Measurements from ENCODE around the gene SPINT2. TPM values are rescaled to one million over a fixed set of nuclear protein-coding genes. Genes with fewer than 3 reads are reported as not detected.
"Not testable (repeated sequence)": the region's sequence is repeated elsewhere in the genome, so short reads cannot be mapped to it uniquely, and the experiment has no call there.

The SPINT2 gene, protein sequence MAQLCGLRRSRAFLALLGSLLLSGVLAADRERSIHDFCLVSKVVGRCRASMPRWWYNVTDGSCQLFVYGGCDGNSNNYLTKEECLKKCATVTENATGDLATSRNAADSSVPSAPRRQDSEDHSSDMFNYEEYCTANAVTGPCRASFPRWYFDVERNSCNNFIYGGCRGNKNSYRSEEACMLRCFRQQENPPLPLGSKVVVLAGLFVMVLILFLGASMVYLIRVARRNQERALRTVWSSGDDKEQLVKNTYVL
- polyA plus RNA-seq (ENCODE audit: insufficient read length in 3 of 3): 100 to 1,000 TPM; 289 to 347 (median 320) TPM
- long read RNA-seq, donor 1, transcript SPINT2-201 (7 exons, 1,802 nt): major isoform, 108 of 220 reads
- long read RNA-seq, donor 1, partial matches to known transcripts: 99 of 220 reads
- long read RNA-seq, donor 1, other reads (novel, unspliced or antisense): 10 of 220 reads
- long read RNA-seq, donor 2, transcript SPINT2-201 (7 exons, 1,802 nt): major isoform, 112 of 184 reads
- long read RNA-seq, donor 2, transcript SPINT2-202 (6 exons, 1,367 nt): minor isoform, 6 of 184 reads
- long read RNA-seq, donor 2, transcript SPINT2-208 (3 exons, 580 nt): minor isoform, 5 of 184 reads
- long read RNA-seq, donor 2, partial matches to known transcripts: 52 of 184 reads
- long read RNA-seq, donor 2, other reads (novel, unspliced or antisense): 8 of 184 reads
- long read RNA-seq, donor 3, transcript SPINT2-208 (3 exons, 580 nt): minor isoform, 6 of 310 reads
- long read RNA-seq, donor 3, transcript SPINT2-201 (7 exons, 1,802 nt): major isoform, 238 of 310 reads
- long read RNA-seq, donor 3, partial matches to known transcripts: 50 of 310 reads
- long read RNA-seq, donor 3, other reads (novel, unspliced or antisense): 13 of 310 reads
- long read RNA-seq, donor 4, transcript SPINT2-201 (7 exons, 1,802 nt): major isoform, 151 of 215 reads
- long read RNA-seq, donor 4, partial matches to known transcripts: 56 of 215 reads
- long read RNA-seq, donor 4, other reads (novel, unspliced or antisense): 0 of 215 reads
- long read RNA-seq, donor 5, transcript SPINT2-208 (3 exons, 580 nt): minor isoform, 5 of 381 reads
- long read RNA-seq, donor 5, transcript SPINT2-201 (7 exons, 1,802 nt): major isoform, 256 of 381 reads
- long read RNA-seq, donor 5, transcript SPINT2-202 (6 exons, 1,367 nt): minor isoform, 8 of 381 reads
- long read RNA-seq, donor 5, partial matches to known transcripts: 85 of 381 reads
- long read RNA-seq, donor 5, other reads (novel, unspliced or antisense): 24 of 381 reads
- long read RNA-seq, donor 6, transcript SPINT2-202 (6 exons, 1,367 nt): minor isoform, 5 of 258 reads
- long read RNA-seq, donor 6, transcript SPINT2-208 (3 exons, 580 nt): minor isoform, 7 of 258 reads
- long read RNA-seq, donor 6, transcript SPINT2-201 (7 exons, 1,802 nt): major isoform, 133 of 258 reads
- long read RNA-seq, donor 6, partial matches to known transcripts: 95 of 258 reads
- long read RNA-seq, donor 6, other reads (novel, unspliced or antisense): 15 of 258 reads
- long read RNA-seq, donor 7, transcript SPINT2-202 (6 exons, 1,367 nt): minor isoform, 6 of 228 reads
- long read RNA-seq, donor 7, transcript SPINT2-201 (7 exons, 1,802 nt): major isoform, 173 of 228 reads
- long read RNA-seq, donor 7, partial matches to known transcripts: 32 of 228 reads
- long read RNA-seq, donor 7, other reads (novel, unspliced or antisense): 12 of 228 reads
- long read RNA-seq, donor 8, transcript SPINT2-201 (7 exons, 1,802 nt): major isoform, 278 of 390 reads
- long read RNA-seq, donor 8, transcript SPINT2-208 (3 exons, 580 nt): minor isoform, 9 of 390 reads
- long read RNA-seq, donor 8, partial matches to known transcripts: 76 of 390 reads
- long read RNA-seq, donor 8, other reads (novel, unspliced or antisense): 21 of 390 reads
- long read RNA-seq, donor 9, transcript SPINT2-202 (6 exons, 1,367 nt): minor isoform, 6 of 198 reads
- long read RNA-seq, donor 9, transcript SPINT2-201 (7 exons, 1,802 nt): major isoform, 153 of 198 reads
- long read RNA-seq, donor 9, partial matches to known transcripts: 37 of 198 reads
- long read RNA-seq, donor 9, other reads (novel, unspliced or antisense): 0 of 198 reads
- long read RNA-seq, donor 10, transcript SPINT2-202 (6 exons, 1,367 nt): minor isoform, 6 of 207 reads
- long read RNA-seq, donor 10, transcript SPINT2-208 (3 exons, 580 nt): minor isoform, 5 of 207 reads
- long read RNA-seq, donor 10, transcript SPINT2-201 (7 exons, 1,802 nt): major isoform, 149 of 207 reads
- long read RNA-seq, donor 10, partial matches to known transcripts: 46 of 207 reads
- long read RNA-seq, donor 10, other reads (novel, unspliced or antisense): 0 of 207 reads
- long read RNA-seq, donor 11, transcript SPINT2-201 (7 exons, 1,802 nt): major isoform, 101 of 143 reads
- long read RNA-seq, donor 11, partial matches to known transcripts: 20 of 143 reads
- long read RNA-seq, donor 11, other reads (novel, unspliced or antisense): 18 of 143 reads
- long read RNA-seq, donor 12, transcript SPINT2-201 (7 exons, 1,802 nt): major isoform, 71 of 154 reads
- long read RNA-seq, donor 12, partial matches to known transcripts: 60 of 154 reads
- long read RNA-seq, donor 12, other reads (novel, unspliced or antisense): 21 of 154 reads
- long read RNA-seq, donor 13, transcript SPINT2-201 (7 exons, 1,802 nt): major isoform, 276 of 531 reads
- long read RNA-seq, donor 13, transcript SPINT2-202 (6 exons, 1,367 nt): minor isoform, 7 of 531 reads
- long read RNA-seq, donor 13, transcript SPINT2-208 (3 exons, 580 nt): minor isoform, 10 of 531 reads
- long read RNA-seq, donor 13, partial matches to known transcripts: 202 of 531 reads
- long read RNA-seq, donor 13, other reads (novel, unspliced or antisense): 35 of 531 reads
- long read RNA-seq, donor 14, transcript SPINT2-202 (6 exons, 1,367 nt): minor isoform, 6 of 248 reads
- long read RNA-seq, donor 14, transcript SPINT2-208 (3 exons, 580 nt): minor isoform, 5 of 248 reads
- long read RNA-seq, donor 14, transcript SPINT2-201 (7 exons, 1,802 nt): major isoform, 146 of 248 reads
- long read RNA-seq, donor 14, partial matches to known transcripts: 75 of 248 reads
- long read RNA-seq, donor 14, other reads (novel, unspliced or antisense): 16 of 248 reads
- long read RNA-seq, donor 15, transcript SPINT2-201 (7 exons, 1,802 nt): major isoform, 70 of 82 reads
- long read RNA-seq, donor 15, partial matches to known transcripts: 9 of 82 reads
- long read RNA-seq, donor 15, other reads (novel, unspliced or antisense): 0 of 82 reads
- long read RNA-seq, donor 16, transcript SPINT2-201 (7 exons, 1,802 nt): major isoform, 357 of 636 reads
- long read RNA-seq, donor 16, transcript SPINT2-208 (3 exons, 580 nt): minor isoform, 5 of 636 reads
- long read RNA-seq, donor 16, partial matches to known transcripts: 216 of 636 reads
- long read RNA-seq, donor 16, other reads (novel, unspliced or antisense): 51 of 636 reads

DNA sequence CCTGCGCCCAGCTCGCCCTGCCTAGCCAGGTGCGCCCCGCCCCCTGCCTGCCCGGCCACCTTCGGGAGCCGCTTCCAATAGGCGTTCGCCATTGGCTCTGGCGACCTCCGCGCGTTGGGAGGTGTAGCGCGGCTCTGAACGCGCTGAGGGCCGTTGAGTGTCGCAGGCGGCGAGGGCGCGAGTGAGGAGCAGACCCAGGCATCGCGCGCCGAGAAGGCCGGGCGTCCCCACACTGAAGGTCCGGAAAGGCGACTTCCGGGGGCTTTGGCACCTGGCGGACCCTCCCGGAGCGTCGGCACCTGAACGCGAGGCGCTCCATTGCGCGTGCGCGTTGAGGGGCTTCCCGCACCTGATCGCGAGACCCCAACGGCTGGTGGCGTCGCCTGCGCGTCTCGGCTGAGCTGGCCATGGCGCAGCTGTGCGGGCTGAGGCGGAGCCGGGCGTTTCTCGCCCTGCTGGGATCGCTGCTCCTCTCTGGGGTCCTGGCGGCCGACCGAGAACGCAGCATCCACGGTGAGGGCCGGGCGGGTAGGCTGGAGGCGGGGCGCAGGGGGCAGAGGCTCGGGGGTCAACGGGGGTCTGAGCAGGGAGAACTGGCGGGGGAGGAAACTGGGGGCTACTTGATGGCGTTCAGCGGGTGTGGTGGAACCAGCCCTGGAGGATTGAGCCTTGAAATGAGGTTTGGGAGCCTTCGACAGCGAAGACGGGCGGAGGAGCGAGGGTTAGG, at the start of gene SPINT2:
SPINT2 (plus strand) TSS at position 88 of the 727 bp plus-strand sequence; CDS start at position 408, 320 bp downstream.
- DNase-seq (ENCODE audit: extremely low read depth in 1 of 11, low read depth in 9 of 11, low spot score in 4 of 11): peak in 3 of 11 donors; percentile 41 to 68 (median 66)

DNA sequence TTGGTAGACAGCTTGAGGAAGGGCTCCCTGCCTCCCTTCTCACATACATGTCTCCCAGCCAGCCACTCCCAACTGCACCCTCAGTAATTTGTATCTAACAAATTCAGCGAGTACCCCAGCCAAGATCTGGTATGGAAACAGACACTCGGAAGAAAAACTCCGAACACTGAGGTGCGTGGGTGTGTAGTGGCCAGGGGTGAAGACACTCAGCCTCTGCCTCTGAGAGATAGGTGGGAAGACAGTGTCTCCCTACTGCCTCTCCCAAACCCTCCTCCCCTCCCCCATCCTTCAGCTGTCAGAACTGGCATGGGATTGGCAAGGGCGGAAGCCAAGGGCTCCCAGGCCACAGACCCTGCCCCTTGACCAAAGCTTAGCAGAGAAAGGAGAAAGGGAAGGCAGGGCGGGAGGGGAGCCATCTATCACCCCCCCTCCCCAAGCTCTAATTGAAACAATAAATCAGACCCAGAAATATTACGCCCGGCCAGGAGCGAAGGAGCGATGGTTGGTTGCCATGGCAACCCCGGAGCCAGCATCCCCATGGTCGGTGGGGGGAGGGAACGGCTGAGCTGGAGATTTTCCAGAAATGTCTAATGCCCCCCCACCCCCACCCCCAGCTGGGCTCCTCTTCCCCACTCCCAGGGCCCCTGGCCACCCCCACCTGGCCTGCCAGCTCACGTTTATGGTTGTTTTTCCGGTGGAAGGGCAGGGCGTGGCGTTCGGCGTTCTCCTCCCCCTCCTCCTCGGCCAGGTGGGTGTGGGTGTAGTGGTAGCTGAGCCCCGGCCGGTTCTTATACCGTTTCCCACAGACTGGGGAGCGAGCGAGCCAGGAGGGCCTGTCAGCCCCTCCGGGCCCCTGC, 47.4 kb upstream of the SPINT2 start:
- no peak for DNase-seq (ENCODE audit: extremely low read depth in 1 of 11, low read depth in 9 of 11, low spot score in 4 of 11)

- no peak for DNase-seq (ENCODE audit: extremely low read depth in 1 of 11, low read depth in 9 of 11, low spot score in 4 of 11)
Measured at GRCh38 chr19:38218204-38218603, 46.2 kb upstream of the SPINT2 start.

DNA sequence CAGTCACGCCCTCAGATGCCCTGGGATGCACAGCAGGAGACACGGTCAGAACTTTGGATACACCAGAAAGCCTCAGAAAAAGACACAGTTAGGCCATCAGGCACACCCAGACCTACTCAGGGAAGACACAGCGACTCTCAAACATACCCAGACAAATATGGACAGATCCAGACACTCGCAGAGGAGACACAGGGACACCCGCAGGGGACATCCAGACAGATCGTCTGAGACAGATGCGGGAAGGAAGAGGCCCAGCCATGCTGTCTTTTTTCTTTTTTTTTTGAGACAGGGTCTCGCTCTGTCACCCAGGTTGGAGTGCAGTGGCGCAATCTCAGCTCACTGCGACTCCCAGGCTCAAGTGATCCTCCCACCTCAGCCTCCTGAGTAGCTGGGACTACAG, 45.2 kb upstream of the SPINT2 start:
- DNase-seq (ENCODE audit: extremely low read depth in 1 of 11, low read depth in 9 of 11, low spot score in 4 of 11): no peak

DNA sequence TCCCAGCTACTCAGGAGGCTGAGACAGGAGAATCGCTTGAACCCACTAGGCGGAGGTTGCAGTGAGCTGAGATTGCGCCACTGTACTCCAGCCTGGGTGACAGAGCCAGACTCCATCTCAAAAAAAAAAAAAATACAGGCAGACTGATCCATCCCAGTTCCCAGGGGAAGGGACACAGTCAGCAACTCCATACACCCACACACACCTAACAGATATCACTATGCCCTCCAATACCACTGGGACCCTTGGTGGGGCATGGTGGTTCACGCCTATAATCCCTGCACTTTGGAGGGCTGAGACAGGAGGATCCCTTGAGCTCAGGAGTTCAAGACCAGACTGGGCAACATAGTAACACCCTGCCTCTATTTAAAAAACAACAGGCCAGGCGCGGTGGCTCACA, 43.0 kb upstream of the SPINT2 start:
- DNase-seq (ENCODE audit: extremely low read depth in 1 of 11, low read depth in 9 of 11, low spot score in 4 of 11): no peak

DNA sequence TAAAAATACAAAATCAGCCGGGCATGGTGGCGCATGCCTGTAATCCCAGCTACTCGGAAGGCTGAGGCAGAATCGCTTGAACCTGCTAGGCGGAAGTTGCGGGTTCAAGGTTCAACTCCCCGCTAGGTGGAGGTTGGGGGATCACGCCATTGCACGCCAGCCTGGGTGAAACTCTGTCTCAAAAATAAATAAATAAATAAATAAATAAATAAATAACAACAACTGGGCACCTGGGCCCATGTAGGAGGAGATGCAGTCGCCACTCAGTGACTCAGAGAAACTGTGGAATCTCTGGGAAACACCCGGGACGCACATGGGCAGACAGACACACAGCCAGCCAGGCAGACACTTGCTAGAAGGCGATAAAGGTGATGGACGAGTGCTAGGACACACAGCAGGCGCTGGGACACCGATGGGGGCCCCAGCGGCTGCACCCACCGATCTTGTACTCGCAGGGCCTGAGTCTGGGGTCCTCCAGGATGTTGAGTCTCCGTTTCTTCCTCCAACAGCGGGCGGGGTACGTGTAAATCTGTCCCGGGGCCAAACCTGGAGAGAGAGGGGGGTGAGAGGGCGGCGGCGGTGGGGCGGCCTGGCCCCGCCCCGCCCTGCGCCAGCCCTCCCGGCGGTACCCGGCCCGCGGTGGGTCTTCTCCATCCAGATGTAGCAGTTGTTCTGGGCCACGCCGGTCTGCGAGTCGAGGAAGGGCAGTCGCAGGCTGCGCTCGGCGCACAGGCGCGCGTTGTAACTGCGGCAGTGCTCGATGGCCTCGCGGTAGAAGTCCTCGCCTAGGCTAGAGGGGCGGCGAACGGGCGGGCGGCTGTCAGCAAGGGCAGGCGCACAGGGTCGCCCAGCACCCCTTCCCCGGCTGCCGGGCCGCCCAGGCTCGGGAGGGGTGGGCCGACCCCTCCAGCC, 42.2 kb upstream of the SPINT2 start:
- DNase-seq (ENCODE audit: extremely low read depth in 1 of 11, low read depth in 9 of 11, low spot score in 4 of 11): no peak

- DNase-seq (ENCODE audit: extremely low read depth in 1 of 11, low read depth in 9 of 11, low spot score in 4 of 11): no peak
Measured at GRCh38 chr19:38223119-38223523, 41.3 kb upstream of the SPINT2 start.

GRCh38 chr19:38223617-38224013, 40.8 kb upstream of the SPINT2 start:
- no peak for DNase-seq (ENCODE audit: extremely low read depth in 1 of 11, low read depth in 9 of 11, low spot score in 4 of 11)

DNA sequence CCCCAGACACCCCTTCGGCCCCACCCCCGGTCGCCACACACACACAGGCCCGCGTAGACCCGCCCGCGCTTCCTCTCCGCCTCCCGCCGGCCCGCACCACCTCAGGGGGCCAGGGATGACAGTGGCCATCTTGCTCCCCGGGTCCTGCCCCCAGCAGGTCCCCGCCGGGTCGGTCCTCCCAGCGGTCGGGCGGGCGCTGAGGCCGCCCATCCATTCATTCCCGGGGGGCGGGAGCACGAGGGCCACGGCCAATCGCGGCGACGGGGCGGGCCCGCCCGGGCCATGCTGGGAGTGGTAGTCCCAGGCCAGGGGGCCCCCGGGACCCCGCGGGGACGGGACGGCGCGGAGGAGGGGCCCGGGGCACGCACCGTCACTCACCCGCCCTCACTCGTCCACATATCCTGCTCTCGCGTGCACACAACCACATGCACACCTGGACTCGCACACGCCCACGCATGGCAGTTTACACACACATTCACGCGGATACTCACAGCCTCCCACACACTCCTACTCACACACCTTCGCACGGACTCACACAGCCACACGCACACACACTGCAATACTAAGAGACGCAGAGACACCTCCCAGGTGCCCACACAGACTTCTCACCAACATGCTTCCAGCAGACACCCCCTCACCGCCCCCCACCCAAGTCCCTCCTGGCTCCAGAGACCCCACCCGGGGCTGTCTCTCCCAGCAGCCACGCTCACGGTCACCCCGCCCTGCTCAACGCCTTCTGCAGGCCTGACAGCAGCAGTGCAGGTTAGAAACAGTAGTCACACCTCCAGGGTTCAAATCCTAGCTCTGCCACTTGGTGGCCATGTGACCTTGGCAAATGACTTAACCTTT, 40.1 kb upstream of the SPINT2 start, which contains the start of gene DPF1:
DPF1 (minus strand) TSS at position 209 of the 849 bp plus-strand sequence; CDS start at position 129, 80 bp downstream.
- no peak for DNase-seq (ENCODE audit: extremely low read depth in 1 of 11, low read depth in 9 of 11, low spot score in 4 of 11)

- DNase-seq (ENCODE audit: extremely low read depth in 1 of 11, low read depth in 9 of 11, low spot score in 4 of 11): not testable (repeated sequence)
Measured at GRCh38 chr19:38224863-38225218, 39.5 kb upstream of the SPINT2 start.

DNA sequence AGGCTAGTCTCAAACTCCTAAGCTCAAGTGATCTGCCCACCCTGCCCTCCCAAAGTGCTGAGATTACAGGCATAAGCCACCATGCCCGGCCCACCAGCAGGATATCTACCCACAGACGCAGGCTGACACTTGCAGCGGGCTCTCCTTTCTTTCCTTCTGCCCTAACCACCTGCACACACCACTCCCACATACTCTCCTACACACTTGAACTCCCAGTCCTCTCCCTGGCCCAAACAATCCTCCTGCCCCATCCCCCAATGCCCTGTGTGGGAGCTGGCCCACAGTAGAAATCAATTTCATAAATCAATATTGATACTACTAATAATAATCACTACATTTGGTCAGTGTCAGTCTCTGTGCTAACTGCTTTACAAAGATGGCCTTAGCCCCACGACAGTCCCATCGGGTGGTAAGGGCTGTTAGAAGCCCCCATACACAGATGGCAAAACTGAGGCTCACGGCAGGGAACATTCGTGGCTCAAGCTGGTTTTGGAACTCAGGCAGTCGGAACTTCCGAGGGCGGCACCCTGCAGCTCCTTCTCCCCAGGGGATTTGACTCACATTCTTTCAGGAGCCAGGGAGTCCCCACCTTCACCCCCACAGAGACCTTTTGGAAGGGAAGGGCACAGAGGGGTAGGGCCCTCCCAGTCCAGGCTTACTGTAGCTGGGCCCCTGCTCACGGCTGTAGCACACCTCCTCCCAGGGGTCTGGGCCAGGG, 36.9 kb upstream of the SPINT2 start:
- no peak for DNase-seq (ENCODE audit: extremely low read depth in 1 of 11, low read depth in 9 of 11, low spot score in 4 of 11)
